ENCODE data around the gene PCSK5. TPM values are rescaled to one million over a fixed set of nuclear protein-coding genes. Genes with fewer than 3 reads are reported as not detected.

Gene PCSK5
- total RNA-seq, result 1 to 10 TPM; 1.4 to 5.8 (median 3.5) TPM
- long read RNA-seq, result 0 reads

GRCh38 chr9:75890472-75891276 is at the start of gene PCSK5:
TSS of gene PCSK5 (plus strand) at chr9:75890673. CDS start at chr9:75891182, 509 bp downstream.
- Histone ChIP-seq H3K27ac (peak within 1 kb of the TSS; percentile 68 to 93 (median 80)), H3K9me3 (no peaks in the 10 kb centered on the region), H3K27me3 (no peaks in the 10 kb centered on the region), H3K36me3 (no peaks in the 10 kb centered on the region), H3K4me1 (peaks cover 0 to 5% (median 0%) of the 10 kb centered on the region in 4 donors), H3K4me3 (peak within 1 kb of the TSS; percentile 78 to 91 (median 81))
- intact Hi-C loops (cut with DNase I), result no loop called here
- DNase-seq, result peak; percentile 90 to 94 (median 91)
- peak; percentile 91 to 96 (median 94) for ATAC-seq
- TF ChIP-seq, protein P1, sequence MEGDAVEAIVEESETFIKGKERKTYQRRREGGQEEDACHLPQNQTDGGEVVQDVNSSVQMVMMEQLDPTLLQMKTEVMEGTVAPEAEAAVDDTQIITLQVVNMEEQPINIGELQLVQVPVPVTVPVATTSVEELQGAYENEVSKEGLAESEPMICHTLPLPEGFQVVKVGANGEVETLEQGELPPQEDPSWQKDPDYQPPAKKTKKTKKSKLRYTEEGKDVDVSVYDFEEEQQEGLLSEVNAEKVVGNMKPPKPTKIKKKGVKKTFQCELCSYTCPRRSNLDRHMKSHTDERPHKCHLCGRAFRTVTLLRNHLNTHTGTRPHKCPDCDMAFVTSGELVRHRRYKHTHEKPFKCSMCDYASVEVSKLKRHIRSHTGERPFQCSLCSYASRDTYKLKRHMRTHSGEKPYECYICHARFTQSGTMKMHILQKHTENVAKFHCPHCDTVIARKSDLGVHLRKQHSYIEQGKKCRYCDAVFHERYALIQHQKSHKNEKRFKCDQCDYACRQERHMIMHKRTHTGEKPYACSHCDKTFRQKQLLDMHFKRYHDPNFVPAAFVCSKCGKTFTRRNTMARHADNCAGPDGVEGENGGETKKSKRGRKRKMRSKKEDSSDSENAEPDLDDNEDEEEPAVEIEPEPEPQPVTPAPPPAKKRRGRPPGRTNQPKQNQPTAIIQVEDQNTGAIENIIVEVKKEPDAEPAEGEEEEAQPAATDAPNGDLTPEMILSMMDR (IDR thresholded peaks at IDR 0.05), result peak; percentile 12 to 36 (median 32)
- peak; percentile 91 for TF ChIP-seq POLR2A (IDR thresholded peaks at IDR 0.05)
- 0% methylated on average over 12 of the region's 83 CpGs for WGBS (ENCODE audit: insufficient coverage, low coverage, low lambda C conversion rate, missing lambda C conversion rate)

DNA sequence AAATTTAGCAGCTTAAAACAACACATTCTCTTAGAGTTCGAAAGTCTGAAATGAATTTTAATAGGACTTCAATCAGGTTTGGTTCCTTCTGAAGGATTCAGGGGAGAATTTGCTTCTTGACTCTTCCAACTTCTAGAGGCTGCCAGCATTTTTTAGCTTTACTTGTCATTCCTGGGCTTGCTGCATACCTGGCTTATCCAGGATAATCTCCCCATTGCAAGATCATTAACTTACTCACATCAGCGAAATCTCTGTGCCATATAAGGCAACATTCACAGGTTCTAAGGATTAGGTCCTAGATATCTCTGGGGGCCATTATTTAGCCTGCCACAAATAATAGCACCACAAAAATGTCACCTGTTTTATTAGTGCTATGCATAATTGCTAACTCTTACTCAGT is 46.2 kb upstream of the PCSK5 start:
- WGBS (ENCODE audit: insufficient coverage, low coverage, low lambda C conversion rate, missing lambda C conversion rate), result 30% methylated on average over 2 of the region's 2 CpGs
- no peak for ATAC-seq
- no peaks in the 10 kb centered on the region for H3K4me1 ChIP-seq
- no peak overlapping the region for H3K4me3 ChIP-seq
- H3K27me3 ChIP-seq, result no peaks in the 10 kb centered on the region
- H3K36me3 ChIP-seq, result no peaks in the 10 kb centered on the region
- no peak for TF ChIP-seq POLR2A (IDR thresholded peaks at IDR 0.05)
- TF ChIP-seq, protein P1 (IDR thresholded peaks at IDR 0.05), result no peak
- H3K9me3 ChIP-seq, result no peaks in the 10 kb centered on the region
- H3K27ac ChIP-seq, result no peak overlapping the region
- intact Hi-C loops (cut with DNase I), result no loop called here
- DNase-seq, result no peak

DNA sequence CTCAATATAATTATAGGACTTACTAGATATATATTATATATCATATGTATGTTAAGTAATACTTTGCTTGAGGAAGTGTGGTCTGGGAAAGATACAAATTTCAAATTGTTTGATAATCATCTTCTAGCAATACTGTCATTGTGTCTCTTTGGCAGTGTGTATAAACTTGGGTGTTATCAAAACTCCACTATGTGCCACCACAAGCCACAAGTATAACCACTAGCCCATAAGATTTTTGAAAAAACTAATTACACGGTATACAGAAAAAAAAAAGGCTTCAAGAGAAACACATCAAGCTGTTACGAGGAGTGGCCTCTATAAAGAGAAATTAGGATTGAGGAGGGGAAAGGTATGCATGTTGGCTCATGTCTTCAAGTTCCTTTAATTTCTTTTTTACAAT is 44.7 kb upstream of the PCSK5 start:
- Histone ChIP-seq H3K9me3 (no peaks in the 10 kb centered on the region), H3K27me3 (no peaks in the 10 kb centered on the region), H3K36me3 (no peaks in the 10 kb centered on the region), H3K4me1 (no peaks in the 10 kb centered on the region), H3K4me3 (no peak overlapping the region), H3K27ac (no peak overlapping the region)
- 73% methylated on average over 2 of the region's 2 CpGs for WGBS (ENCODE audit: insufficient coverage, low coverage, low lambda C conversion rate, missing lambda C conversion rate)
- intact Hi-C loops (cut with DNase I), result no loop called here
- ATAC-seq (no peak), DNase-seq (no peak)
- TF ChIP-seq, protein P1 (IDR thresholded peaks at IDR 0.05), result no peak
- no peak for TF ChIP-seq POLR2A (IDR thresholded peaks at IDR 0.05)

- no peak overlapping the region for H3K27ac ChIP-seq
- WGBS (ENCODE audit: insufficient coverage, low coverage, low lambda C conversion rate, missing lambda C conversion rate), result 64% methylated on average over 1 of the region's 1 CpG
- H3K27me3 ChIP-seq, result no peaks in the 10 kb centered on the region
- no peaks in the 10 kb centered on the region for H3K9me3 ChIP-seq
- TF ChIP-seq, protein P1 (IDR thresholded peaks at IDR 0.05), result no peak
- TF ChIP-seq POLR2A (IDR thresholded peaks at IDR 0.05), result no peak
- H3K36me3 ChIP-seq, result no peaks in the 10 kb centered on the region
- DNase-seq (no peak), ATAC-seq (peak in 2 of 4 donors; percentile 58 to 59)
- H3K4me1 ChIP-seq, result no peaks in the 10 kb centered on the region
- no peak overlapping the region for H3K4me3 ChIP-seq
- intact Hi-C loops (cut with DNase I), result no loop called here
Observed at GRCh38 chr9:75847085-75847484, 43.4 kb upstream of the PCSK5 start.

All from right lobe of liver (tissue), 6 donors.